Activated naive CD4-positive, alpha-beta T cell treated with anti-CD3 and anti-CD28 coated beads, Interleukin-2, amount 50 U/mL, for 72 hours (primary cell): Measurements from ENCODE around the gene SDK1. TPM values are rescaled to one million over a fixed set of nuclear protein-coding genes. Genes with fewer than 3 reads are reported as not detected.
A peak's percentile ranks its signal among the peaks of the same experiment; 100 is the strongest.

Experiments
- ATAC-seq, 2 donors: fragments of 150-1000 bp; cut with Tn5 transposase; 2 replicates each; pipeline ENCODE4 v1.10.0; 2021; ENCODE audit warnings: mild to moderate bottlenecking in 2 of 2, moderate library complexity in 2 of 2
- DNase-seq, 2 donors: peaks; one replicate each; pipeline ENCODE4 v3.0.0; 2021 to 2022; ENCODE audit warnings: low spot score in 2 of 2
- H3K27ac Mint-ChIP-seq, 2 donors: one replicate each; pipeline ENCODE4 v1.8.0; 2022; ENCODE audit warnings: mild to moderate bottlenecking in 2 of 2, mixed read lengths in 2 of 2
- H3K36me3 Mint-ChIP-seq, 2 donors: one replicate each; pipeline ENCODE4 v1.8.0; 2022; ENCODE audit warnings: mixed read lengths in 2 of 2
- H3K9me3 Mint-ChIP-seq, 2 donors: one replicate each; pipeline ENCODE4 v1.8.0; 2022; ENCODE audit warnings: mixed read lengths in 2 of 2
- total RNA-seq, 2 donors: library from RNA; stranded (reverse); gene quantifications; one replicate each; pipeline ENCODE4 v1.2.3, GENCODE V29; 2022

The SDK1 gene
- total RNA-seq, 2 donors from 2014 or later, result 1.3 to 2.1 TPM

DNA sequence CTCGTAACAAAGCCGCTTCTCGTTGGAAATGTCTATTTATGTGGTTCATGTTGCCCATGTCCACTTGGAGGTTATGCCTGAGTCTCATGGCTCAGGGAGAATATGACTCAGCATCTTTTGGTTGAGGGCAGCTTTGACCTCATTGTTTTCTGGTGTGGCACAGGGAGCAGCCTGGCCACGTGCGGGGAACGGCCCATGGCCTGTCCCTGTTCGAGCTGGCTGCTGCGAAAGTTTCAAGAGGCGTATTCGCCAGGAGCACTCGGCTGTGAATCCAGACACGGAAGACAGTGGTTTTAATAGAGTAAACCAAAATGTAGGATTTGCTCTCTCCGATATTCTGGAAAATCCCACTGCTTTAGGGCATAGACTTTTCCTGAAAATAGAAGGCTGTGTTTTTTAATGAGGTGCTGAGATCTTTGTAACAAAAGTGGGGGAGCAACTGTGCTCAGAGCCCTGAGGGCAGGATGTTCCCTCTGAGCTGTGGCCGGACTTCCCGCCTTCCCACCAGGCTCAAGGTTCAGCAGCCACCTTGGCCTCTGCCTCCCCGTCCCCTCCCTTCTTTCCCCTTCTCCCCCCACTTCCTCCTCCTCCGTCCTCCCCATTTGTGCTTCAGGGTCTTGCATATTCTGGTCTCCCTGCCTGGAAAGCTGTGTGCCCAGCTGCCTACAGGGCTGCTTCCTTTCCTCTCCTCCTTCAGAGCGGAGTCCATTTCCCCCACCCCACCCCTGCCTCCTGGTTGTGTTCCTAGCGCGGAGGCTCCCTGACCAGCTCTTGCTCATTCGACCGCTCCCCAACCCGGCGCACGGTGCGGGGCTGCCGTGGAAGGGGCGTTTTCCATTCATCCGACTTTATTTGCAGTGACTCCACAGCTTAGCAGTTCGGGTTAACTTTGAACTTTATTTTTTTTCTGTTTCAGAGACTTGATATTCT, 642.0 kb downstream of the SDK1 start:
- no peak overlapping the region for H3K27ac Mint-ChIP-seq
- DNase-seq (no peak), ATAC-seq (no peak)
- peaks cover 3 to 9% of the 10 kb centered on the region in 2 donors for H3K9me3 Mint-ChIP-seq
- H3K36me3 Mint-ChIP-seq, result peaks cover 8 to 13% of the 10 kb centered on the region in 2 donors

DNA sequence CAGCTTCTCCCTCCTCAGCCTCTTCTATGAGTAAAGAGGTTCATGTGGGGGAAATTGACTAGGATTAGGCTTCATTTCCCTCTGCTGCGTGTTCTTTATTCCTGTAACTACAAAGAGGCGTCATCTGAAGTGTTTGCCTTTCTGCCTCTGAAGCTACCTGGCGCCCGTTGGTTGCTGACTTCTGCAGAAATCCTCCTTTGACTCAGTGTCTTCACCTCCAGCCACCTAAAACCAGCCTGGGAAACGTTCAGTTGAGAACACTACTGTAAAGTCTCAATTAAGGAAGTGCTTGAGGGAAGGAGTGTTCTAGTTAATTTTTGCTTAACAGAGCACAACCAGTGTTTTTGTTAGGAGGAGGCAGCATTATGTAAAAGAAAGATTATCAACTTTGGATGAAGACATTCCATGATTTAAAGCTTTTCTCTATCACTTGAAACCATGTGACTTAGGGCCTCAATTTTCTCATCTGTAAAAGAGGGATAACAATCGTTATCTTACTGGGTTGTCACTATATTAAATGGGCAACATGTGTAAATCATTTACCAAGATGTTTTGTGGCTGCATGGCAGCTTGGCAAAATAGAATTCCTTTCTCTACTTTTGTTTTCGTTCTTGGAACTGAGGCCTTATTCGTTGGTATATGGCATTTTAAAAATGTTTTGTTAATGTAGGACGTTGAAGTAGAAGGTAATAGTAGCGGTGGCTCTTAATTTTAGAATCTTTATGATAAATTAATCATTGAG, 642.9 kb downstream of the SDK1 start:
- no peak overlapping the region for H3K27ac Mint-ChIP-seq
- H3K36me3 Mint-ChIP-seq, result peaks cover 8 to 13% of the 10 kb centered on the region in 2 donors
- peaks cover 3 to 9% of the 10 kb centered on the region in 2 donors for H3K9me3 Mint-ChIP-seq
- ATAC-seq, result no peak
- DNase-seq, result no peak

DNA sequence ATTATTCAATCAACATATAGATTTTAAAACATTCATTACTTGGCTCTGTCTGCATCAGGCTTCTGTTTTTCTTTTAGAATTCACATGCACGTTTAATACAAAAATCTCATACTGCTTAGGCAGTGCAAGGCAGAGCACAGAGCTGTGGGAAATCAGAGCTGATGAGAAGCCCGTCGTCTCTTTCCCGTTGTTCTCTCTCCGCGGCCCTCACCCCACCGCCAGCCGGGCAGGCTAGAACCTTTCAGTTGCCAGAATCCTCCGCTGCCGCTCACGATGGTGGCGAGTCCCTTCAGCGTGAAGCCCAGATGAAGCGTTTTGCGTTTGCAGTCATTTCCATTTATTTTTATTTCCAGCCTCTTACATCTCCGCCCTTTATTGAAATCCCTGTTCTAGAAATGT, 648.2 kb downstream of the SDK1 start:
- ATAC-seq (no peak), DNase-seq (no peak)
- Mint-ChIP-seq H3K9me3 (peaks cover 3 to 9% of the 10 kb centered on the region in 2 donors), H3K36me3 (peaks cover 8 to 13% of the 10 kb centered on the region in 2 donors), H3K27ac (no peak overlapping the region)

DNA sequence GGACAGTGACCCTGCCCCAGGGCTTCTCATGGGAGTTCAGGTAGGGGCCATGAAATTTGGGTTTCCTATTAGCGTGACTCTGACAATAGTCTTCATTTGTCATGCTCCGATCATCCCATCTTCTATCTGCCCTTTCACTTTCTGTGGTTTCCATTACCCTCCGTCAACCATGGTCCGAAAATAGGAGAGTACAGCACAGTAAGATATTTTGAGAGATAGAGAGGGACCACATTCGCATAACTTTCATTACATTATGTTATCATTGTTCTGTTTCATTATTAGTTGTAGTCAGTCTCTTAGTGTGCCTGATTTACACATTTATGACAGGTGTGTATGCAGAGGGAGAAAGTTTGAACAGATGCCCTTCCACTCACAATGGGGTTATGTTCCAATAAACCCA, 649.2 kb downstream of the SDK1 start:
- ATAC-seq (no peak), DNase-seq (no peak)
- peaks cover 2% of the 10 kb centered on the region in 2 donors for H3K9me3 Mint-ChIP-seq
- peaks cover 2 to 3% of the 10 kb centered on the region in 2 donors for H3K36me3 Mint-ChIP-seq
- no peak overlapping the region for H3K27ac Mint-ChIP-seq

DNA sequence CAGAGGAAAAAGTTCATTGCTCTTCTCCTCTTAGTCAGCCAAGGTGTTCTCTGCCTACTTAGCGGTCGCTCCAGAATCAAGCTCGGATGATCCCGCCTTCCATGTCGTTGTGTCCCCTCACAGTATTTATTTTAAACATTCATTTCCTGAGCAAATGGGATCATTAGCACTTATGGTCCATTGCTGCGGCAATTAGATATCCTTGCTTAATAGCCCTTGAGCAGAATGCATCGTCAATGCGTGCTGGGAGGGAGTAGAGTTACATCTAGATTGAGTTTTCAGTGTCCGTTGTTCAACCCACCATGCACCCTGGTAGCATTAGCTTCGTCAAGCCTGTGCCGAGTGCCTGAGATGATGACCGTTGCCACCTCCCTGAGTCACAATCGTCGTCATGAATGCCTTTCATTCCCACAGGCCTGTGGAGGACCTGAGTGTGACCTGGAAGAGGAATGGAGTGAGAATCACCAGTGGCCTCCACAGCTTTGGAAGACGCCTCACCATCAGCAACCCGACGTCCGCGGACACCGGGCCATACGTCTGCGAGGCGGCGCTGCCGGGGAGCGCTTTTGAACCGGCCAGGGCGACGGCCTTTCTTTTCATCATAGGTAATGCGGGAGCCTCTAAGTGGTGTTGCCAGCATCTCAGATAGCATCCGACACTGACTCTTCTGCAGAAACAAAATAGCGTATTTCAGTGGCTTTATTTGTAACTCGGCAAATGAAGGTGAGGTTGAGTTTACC, 650.4 kb downstream of the SDK1 start:
- no peaks in the 10 kb centered on the region for H3K9me3 Mint-ChIP-seq
- ATAC-seq, result no peak
- H3K27ac Mint-ChIP-seq, result no peak overlapping the region
- DNase-seq, result no peak
- no peaks in the 10 kb centered on the region for H3K36me3 Mint-ChIP-seq

DNA sequence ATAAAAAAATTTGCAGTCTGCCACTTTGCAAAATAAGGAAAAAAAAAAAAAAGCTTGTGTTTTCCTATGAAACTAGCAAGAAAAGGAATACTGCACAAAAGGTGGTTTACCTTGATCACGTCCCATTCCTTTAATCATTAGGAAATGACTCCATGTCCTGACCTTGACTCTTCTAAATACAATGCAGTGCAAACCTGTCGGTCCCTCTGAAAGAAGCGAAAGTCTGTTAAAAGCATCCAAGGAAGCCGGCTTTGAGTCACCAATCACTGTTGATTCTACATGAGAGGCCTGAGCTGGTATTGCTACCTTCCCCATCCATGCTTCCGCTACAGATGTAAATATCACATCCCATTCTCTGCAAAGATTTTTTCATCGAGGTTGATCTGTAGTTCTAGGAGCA, 652.1 kb downstream of the SDK1 start:
- ATAC-seq (no peak), DNase-seq (no peak)
- Mint-ChIP-seq H3K9me3 (no peaks in the 10 kb centered on the region), H3K36me3 (no peaks in the 10 kb centered on the region), H3K27ac (no peak overlapping the region)

DNA sequence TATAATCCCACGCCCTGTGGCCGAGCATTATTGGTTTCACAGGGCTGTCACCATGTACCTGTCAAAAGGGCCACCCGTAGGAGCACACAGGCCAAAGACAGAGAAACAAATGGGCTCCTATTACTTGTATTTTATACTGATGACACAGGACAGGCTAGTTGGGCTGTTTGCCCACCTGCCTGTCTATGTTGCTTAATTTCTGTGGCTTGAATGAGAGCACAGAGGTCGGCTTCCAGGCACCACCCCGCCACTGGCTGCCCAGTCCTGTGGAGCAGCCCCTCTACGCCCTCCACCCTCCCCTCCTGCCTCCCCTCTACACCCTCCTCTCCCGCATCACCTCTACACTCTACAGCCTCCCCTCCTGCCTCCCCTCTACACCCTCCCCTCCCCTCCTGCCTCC, 652.9 kb downstream of the SDK1 start:
- ATAC-seq (no peak), DNase-seq (no peak)
- no peaks in the 10 kb centered on the region for H3K9me3 Mint-ChIP-seq
- H3K27ac Mint-ChIP-seq, result no peak overlapping the region
- no peaks in the 10 kb centered on the region for H3K36me3 Mint-ChIP-seq

DNA sequence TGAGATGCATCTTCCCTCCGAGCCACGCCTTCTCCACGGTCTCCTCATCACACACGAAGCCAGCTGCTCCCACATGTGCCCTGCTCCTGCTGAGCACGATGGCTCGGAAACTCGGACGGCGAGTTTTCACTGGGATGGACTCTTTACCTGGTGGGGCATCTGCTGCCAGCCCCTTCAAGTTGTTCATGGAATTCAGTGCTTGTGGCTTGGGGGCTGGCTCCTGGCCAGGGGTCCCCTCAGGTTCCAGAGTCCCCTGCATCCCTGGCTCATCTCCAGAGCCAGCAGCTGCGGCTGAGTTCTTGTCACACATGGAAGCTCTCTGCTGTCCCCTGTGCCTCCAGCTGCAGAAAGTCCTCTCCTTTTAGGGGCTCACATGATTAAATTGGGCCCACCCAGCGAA, 654.0 kb downstream of the SDK1 start:
- no peaks in the 10 kb centered on the region for H3K9me3 Mint-ChIP-seq
- DNase-seq, result no peak
- no peaks in the 10 kb centered on the region for H3K36me3 Mint-ChIP-seq
- no peak for ATAC-seq
- peak overlapping the region in 1 of 2 donors; percentile 55 for H3K27ac Mint-ChIP-seq

DNA sequence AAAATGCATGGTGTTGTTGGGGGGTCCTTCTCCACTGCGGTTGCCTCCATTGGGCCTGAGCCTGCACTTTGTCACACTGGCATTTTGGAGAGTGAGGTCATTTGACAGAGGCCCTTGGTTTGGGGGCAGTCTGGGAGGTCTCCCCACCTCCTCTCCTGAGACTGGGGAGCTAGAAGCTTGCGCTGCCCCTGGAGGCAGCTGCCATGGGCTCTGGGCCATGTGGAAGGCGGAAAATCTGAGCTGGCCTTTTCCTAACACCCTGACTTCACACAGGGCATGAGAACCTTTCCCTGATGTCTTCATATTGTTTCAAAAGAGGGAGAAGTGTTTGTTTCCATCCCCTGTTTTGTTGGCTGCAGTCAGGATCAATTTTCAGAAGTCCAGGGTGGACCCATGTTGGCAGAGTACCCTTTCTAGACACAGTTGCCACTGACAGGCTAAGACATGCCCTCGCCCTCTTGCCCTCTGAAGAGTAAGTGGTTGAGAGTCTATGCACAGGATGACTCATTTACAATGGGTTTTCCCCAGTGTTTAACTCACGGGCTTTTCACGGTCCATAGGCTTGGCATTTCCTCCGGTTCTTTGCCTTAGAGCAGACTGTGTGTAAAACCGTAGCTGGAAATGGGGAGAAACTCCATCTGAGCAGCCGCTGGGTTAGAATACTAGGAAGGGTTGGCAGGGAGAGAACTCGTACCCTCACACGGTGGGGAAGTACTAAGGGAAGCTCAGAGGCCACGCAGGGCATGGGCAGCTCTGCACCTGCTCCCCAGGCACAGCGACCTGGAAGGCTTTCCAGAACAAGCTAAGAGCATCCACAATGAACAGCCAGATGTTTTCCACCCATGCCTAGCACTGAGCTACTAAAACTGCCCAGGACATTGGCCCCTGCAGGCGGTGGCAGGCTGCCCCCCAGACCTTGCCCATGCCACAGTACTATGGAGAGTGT, 655.0 kb downstream of the SDK1 start:
- peak; percentile 60 to 95 for ATAC-seq
- no peak for DNase-seq
- Mint-ChIP-seq H3K27ac (peak overlapping the region in 1 of 2 donors; percentile 55), H3K9me3 (peaks cover 0 to 1% of the 10 kb centered on the region in 2 donors), H3K36me3 (no peaks in the 10 kb centered on the region)

DNA sequence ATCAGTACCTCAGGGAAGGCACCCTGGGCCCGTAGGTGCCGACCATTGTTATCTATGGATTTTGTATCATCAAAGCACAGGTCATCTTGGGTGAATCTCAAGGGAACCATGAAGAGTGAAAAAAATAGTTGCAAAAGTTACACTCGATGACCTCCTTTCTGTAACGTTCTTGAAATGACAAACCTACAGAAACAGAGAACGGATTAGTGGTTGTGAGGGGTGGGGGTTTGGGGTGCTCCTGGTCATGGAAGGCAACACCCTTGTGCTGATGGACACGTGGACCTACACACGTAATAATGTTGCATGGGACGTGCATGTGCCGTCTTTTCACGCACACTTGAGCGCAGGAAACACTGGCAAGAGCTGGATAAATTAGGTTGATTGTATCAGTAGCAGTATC, 655.9 kb downstream of the SDK1 start:
- peaks cover 0 to 4% of the 10 kb centered on the region in 2 donors for H3K9me3 Mint-ChIP-seq
- no peaks in the 10 kb centered on the region for H3K36me3 Mint-ChIP-seq
- no peak for ATAC-seq
- no peak for DNase-seq
- no peak overlapping the region for H3K27ac Mint-ChIP-seq

DNA sequence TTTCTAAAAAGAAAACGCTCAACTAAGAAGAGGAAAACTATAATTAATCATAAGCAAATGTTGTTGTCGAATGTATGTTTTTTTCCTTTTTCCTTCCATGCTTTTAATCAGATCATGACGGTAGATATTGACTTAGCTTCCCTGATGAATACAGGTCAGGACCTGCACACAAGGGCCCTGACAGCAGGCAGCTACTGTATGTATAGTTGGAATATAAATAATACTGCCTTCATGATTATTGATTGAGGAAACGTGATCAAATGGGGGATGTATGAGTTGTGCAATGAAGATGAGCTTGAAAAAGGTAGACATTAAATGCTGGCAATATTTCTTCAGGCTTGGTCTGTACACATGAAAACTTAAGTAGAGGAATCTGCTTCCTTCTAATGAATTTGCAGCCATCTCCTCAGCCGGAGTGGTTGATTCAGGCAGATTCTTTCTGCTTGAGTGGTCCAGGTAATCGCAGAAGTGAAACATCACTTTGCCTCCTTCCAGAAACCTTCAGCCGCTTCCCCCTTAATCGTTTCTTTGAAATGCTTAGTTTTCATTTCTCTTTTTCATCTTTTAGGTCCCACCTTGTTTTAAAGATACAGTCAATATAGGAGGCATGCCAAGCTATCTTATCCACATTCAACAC, 656.5 kb downstream of the SDK1 start:
- H3K9me3 Mint-ChIP-seq, result peaks cover 0 to 4% of the 10 kb centered on the region in 2 donors
- ATAC-seq, result no peak
- H3K36me3 Mint-ChIP-seq, result no peaks in the 10 kb centered on the region
- no peak overlapping the region for H3K27ac Mint-ChIP-seq
- no peak for DNase-seq

DNA sequence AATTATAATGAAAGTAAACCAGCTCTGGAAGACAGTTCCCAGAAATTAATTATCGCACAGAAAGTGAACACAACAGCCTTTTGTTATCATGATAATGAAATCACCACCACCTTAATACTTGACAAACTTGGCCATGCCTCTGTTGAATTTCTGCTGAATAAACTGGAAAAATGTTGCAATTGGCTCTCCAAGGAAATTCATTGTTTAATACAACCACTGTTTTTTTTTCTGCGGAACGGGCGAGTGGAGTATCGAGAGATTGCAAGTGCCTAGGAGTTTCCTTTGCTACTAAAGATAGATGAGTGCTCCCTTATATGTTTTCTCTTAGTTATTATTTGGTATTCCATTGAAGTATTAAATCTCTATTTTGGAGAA, 657.0 kb downstream of the SDK1 start:
- DNase-seq (no peak), ATAC-seq (no peak)
- no peak overlapping the region for H3K27ac Mint-ChIP-seq
- no peaks in the 10 kb centered on the region for H3K36me3 Mint-ChIP-seq
- H3K9me3 Mint-ChIP-seq, result peaks cover 0 to 4% of the 10 kb centered on the region in 2 donors

DNA sequence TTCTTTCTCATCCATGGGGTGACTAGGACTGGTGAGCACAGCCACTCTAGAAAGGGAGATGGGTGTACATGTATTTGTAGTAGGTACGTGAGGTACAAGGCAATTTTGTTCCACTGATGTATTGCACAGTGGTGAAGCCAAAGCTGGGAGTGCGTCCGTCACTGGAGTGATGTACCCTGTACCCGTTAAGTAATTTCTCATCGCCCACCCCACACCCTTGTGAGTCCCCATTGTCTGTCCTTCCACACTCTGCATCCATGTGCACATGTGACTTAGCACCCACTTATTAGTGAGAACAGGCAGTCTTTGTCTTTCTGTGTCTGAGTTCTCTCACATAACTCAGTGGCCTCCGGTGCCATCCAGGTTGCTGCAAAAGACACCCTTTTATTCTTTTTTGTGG, 658.3 kb downstream of the SDK1 start:
- H3K36me3 Mint-ChIP-seq, result no peaks in the 10 kb centered on the region
- no peak for DNase-seq
- H3K9me3 Mint-ChIP-seq, result peaks cover 0 to 4% of the 10 kb centered on the region in 2 donors
- no peak overlapping the region for H3K27ac Mint-ChIP-seq
- no peak for ATAC-seq

DNA sequence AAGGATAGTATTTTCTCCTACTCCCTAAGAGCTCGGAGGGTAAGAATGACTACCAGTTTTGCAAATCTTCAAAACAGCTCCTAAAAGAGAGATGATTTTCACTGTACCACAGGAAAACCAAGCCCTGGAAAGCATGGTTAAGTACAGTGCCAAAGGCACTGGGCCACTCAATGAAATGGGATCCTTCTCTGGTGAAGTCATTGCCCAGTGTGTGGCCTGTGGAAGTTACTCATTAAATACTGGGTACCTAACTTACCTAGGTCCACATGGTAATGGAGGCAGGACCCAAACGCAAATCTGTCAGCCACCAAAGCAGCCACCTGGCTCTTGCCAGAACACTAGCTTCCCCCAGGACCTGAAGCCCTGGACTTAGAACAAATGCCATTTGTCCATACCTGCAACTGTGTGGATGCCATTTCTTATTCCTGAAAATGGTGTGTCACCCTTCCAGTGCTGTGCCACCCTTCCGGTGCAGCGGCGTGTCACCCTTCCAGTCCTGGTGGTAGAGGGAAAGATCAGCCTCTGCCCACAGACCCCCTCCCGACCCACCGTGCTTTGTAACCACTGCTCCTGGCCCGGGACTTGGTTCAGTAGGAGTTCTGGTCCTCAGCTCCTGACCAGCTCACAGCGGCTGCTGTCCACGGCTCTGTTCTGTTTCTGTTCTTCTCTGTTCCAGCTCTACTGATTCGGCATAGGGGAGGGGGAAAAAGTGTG, 659.2 kb downstream of the SDK1 start:
- no peak overlapping the region for H3K27ac Mint-ChIP-seq
- no peak for ATAC-seq
- peaks cover 0 to 4% of the 10 kb centered on the region in 2 donors for H3K9me3 Mint-ChIP-seq
- no peaks in the 10 kb centered on the region for H3K36me3 Mint-ChIP-seq
- no peak for DNase-seq

DNA sequence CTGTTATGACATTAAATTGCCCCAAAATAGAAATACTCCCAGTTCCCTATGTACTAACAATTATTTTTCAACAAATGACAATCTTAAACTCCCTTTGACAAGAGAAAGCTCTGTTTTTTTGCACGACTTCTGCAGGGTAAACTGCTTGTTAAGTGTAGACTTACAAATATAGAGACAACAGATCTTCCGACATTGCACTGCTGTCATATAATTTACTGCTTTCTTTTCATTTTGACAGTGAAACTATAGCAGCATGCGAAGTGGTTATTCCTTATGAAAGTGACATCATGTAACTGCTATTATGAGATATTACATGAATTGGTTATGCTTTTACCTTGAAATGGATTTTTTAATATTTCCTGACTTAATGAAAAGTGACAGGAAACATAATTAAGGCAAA, 659.9 kb downstream of the SDK1 start:
- Mint-ChIP-seq H3K27ac (no peak overlapping the region), H3K9me3 (peaks cover 0 to 4% of the 10 kb centered on the region in 2 donors), H3K36me3 (no peaks in the 10 kb centered on the region)
- no peak for ATAC-seq
- no peak for DNase-seq
